Activated CD4-positive, alpha-beta T cell treated with anti-CD3 and anti-CD28 coated beads, Interleukin-2, amount 10 ng/mL, durations not matched to agents 7 days and 5 days (primary cell): ENCODE measurements around the gene ZRANB3. TPM values are rescaled to one million over a fixed set of nuclear protein-coding genes. Genes with fewer than 3 reads are reported as not detected.
"Not testable (repeated sequence)": the region's sequence is repeated elsewhere in the genome, so short reads cannot be mapped to it uniquely, and the experiment has no call there.

Source experiments
- CTCF ChIA-PET: fragments of 350-600 bp; sonication (Branson Sonifier 250); formaldehyde crosslinking; loops from one replicate; lab custom pipeline; 2021; ENCODE audit warnings: antibody characterized with exemption; lab: Charles Lee
- POLR2A ChIA-PET: fragments of 350-600 bp; sonication (Branson Sonifier 250); formaldehyde crosslinking; loops from one replicate; lab custom pipeline; 2021; ENCODE audit warnings: antibody characterized with exemption; lab: Charles Lee
- DNase-seq: peaks from one replicate; pipeline ENCODE4 v3.0.0-alpha.2; 2020
- H3K27ac Mint-ChIP-seq: one replicate; pipeline ENCODE4 v1.8.0; 2021; ENCODE audit warnings: mild to moderate bottlenecking, moderate library complexity, mixed read lengths
- H3K27me3 Mint-ChIP-seq: one replicate; pipeline ENCODE4 v1.8.0; 2021; ENCODE audit warnings: mixed read lengths
- H3K36me3 Mint-ChIP-seq: one replicate; pipeline ENCODE4 v1.8.0; 2021; ENCODE audit warnings: low read depth, mixed read lengths
- H3K4me1 Mint-ChIP-seq: one replicate; pipeline ENCODE4 v1.8.0; 2021; ENCODE audit warnings: mixed read lengths
- H3K4me3 Mint-ChIP-seq: one replicate; pipeline ENCODE4 v1.8.0; 2021; ENCODE audit warnings: mild to moderate bottlenecking, moderate library complexity, mixed read lengths
- H3K9me3 Mint-ChIP-seq: one replicate; pipeline ENCODE4 v1.8.0; 2021; ENCODE audit warnings: mixed read lengths
- total RNA-seq, 2 experiments: library from RNA; stranded (reverse); gene quantifications; one replicate each; pipeline ENCODE4 v1.2.3, GENCODE V29; 2021

Gene ZRANB3
- total RNA-seq, 2 experiments from 2014 or later, result 6.5 to 7.4 TPM

- Mint-ChIP-seq H3K27me3 (no peaks in the 10 kb centered on the region), H3K27ac (no peak overlapping the region), H3K9me3 (peaks cover 7% of the 10 kb centered on the region), H3K36me3 (no peaks in the 10 kb centered on the region), H3K4me3 (no peak overlapping the region), H3K4me1 (no peaks in the 10 kb centered on the region)
- ChIA-PET CTCF (interaction anchor here (0.6 kb wide), 1 partner anchor 12 kb away, joined by 3 read pairs; no protein-coding TSS in a partner anchor), POLR2A (no interaction called here)
- no peak for DNase-seq
Measured at GRCh38 chr2:135386993-135387392, 144.0 kb downstream of the ZRANB3 start.

GRCh38 chr2:135378591-135378990, 152.4 kb downstream of the ZRANB3 start:
- H3K27ac Mint-ChIP-seq, result no peak overlapping the region
- CTCF ChIA-PET, result no interaction called here

GRCh38 chr2:135373702-135374101, 157.3 kb downstream of the ZRANB3 start:
- H3K27me3 Mint-ChIP-seq, result no peaks in the 10 kb centered on the region
- ChIA-PET POLR2A (no interaction called here), CTCF (interaction anchor here (1.8 kb wide), 1 partner anchor 15 kb away, joined by 5 read pairs; no protein-coding TSS in a partner anchor)
- H3K4me1 Mint-ChIP-seq, result no peaks in the 10 kb centered on the region
- no peak overlapping the region for H3K4me3 Mint-ChIP-seq
- no peak for DNase-seq
- H3K36me3 Mint-ChIP-seq, result no peaks in the 10 kb centered on the region
- H3K27ac Mint-ChIP-seq, result no peak overlapping the region
- H3K9me3 Mint-ChIP-seq, result peaks cover 11% of the 10 kb centered on the region

More at GRCh38 chr2:135378591-135378990, 152.4 kb downstream of the ZRANB3 start:
- Mint-ChIP-seq H3K9me3 (peaks cover 21% of the 10 kb centered on the region), H3K27me3 (no peaks in the 10 kb centered on the region), H3K4me1 (no peaks in the 10 kb centered on the region), H3K4me3 (no peak overlapping the region), H3K36me3 (peaks cover 3% of the 10 kb centered on the region)
- POLR2A ChIA-PET, result no interaction called here
- no peak for DNase-seq

GRCh38 chr2:135349941-135350340, 181.1 kb downstream of the ZRANB3 start:
- Mint-ChIP-seq H3K27me3 (no peaks in the 10 kb centered on the region), H3K36me3 (peaks cover 16% of the 10 kb centered on the region), H3K4me1 (no peaks in the 10 kb centered on the region), H3K27ac (no peak overlapping the region), H3K9me3 (peaks cover 21% of the 10 kb centered on the region), H3K4me3 (no peak overlapping the region)
- CTCF ChIA-PET, result no interaction called here
- POLR2A ChIA-PET, result interaction anchor here (1.1 kb wide), 1 partner anchor 128 kb away, joined by 3 read pairs; no protein-coding TSS in a partner anchor
- no peak for DNase-seq

GRCh38 chr2:135348096-135348704, 182.8 kb downstream of the ZRANB3 start:
- H3K4me3 Mint-ChIP-seq, H3K27me3 Mint-ChIP-seq, DNase-seq, POLR2A ChIA-PET, H3K4me1 Mint-ChIP-seq, H3K27ac Mint-ChIP-seq: not testable (repeated sequence)
- CTCF ChIA-PET, result interaction anchor here (1.1 kb wide), 1 partner anchor 22 kb away, joined by 3 read pairs; no protein-coding TSS in a partner anchor
- Mint-ChIP-seq H3K36me3 (peaks cover 16% of the 10 kb centered on the region), H3K9me3 (peaks cover 21% of the 10 kb centered on the region)

GRCh38 chr2:135337071-135337470, 193.9 kb downstream of the ZRANB3 start:
- Mint-ChIP-seq H3K4me1 (no peaks in the 10 kb centered on the region), H3K4me3 (no peak overlapping the region), H3K27me3 (no peaks in the 10 kb centered on the region), H3K9me3 (peaks cover 11% of the 10 kb centered on the region), H3K27ac (no peak overlapping the region), H3K36me3 (no peaks in the 10 kb centered on the region)
- ChIA-PET CTCF (no interaction called here), POLR2A (no interaction called here)
- no peak for DNase-seq

- no peak for DNase-seq
- Mint-ChIP-seq H3K27me3 (no peaks in the 10 kb centered on the region), H3K36me3 (no peaks in the 10 kb centered on the region), H3K9me3 (peaks cover 7% of the 10 kb centered on the region), H3K27ac (no peak overlapping the region), H3K4me1 (no peaks in the 10 kb centered on the region), H3K4me3 (no peak overlapping the region)
- CTCF ChIA-PET, result no interaction called here
- POLR2A ChIA-PET, result no interaction called here
Measured at GRCh38 chr2:135335256-135335655, 195.8 kb downstream of the ZRANB3 start.

- no peak overlapping the region for H3K27ac Mint-ChIP-seq
- POLR2A ChIA-PET, result no interaction called here
- no peak for DNase-seq
- peaks cover 6% of the 10 kb centered on the region for H3K9me3 Mint-ChIP-seq
- no peaks in the 10 kb centered on the region for H3K4me1 Mint-ChIP-seq
- CTCF ChIA-PET, result interaction anchor here (1.1 kb wide), 1 partner anchor 21 kb away, joined by 3 read pairs; no protein-coding TSS in a partner anchor
- no peaks in the 10 kb centered on the region for H3K27me3 Mint-ChIP-seq
- no peak overlapping the region for H3K4me3 Mint-ChIP-seq
- H3K36me3 Mint-ChIP-seq, result no peaks in the 10 kb centered on the region
Measured at GRCh38 chr2:135327146-135327545, 203.9 kb downstream of the ZRANB3 start.

GRCh38 chr2:135320465-135321355, 210.3 kb downstream of the ZRANB3 start:
- Mint-ChIP-seq H3K36me3 (no peaks in the 10 kb centered on the region), H3K4me1 (no peaks in the 10 kb centered on the region), H3K27me3 (no peaks in the 10 kb centered on the region), H3K4me3 (no peak overlapping the region), H3K9me3 (peaks cover 6% of the 10 kb centered on the region), H3K27ac (no peak overlapping the region)
- ChIA-PET POLR2A (no interaction called here), CTCF (no interaction called here)
- no peak for DNase-seq

- Mint-ChIP-seq H3K4me3 (no peak overlapping the region), H3K36me3 (no peaks in the 10 kb centered on the region), H3K9me3 (peaks cover 2% of the 10 kb centered on the region), H3K4me1 (no peaks in the 10 kb centered on the region), H3K27ac (no peak overlapping the region), H3K27me3 (no peaks in the 10 kb centered on the region)
- ChIA-PET CTCF (no interaction called here), POLR2A (no interaction called here)
- DNase-seq, result no peak
Measured at GRCh38 chr2:135318808-135319207, 212.2 kb downstream of the ZRANB3 start.

GRCh38 chr2:135317375-135317774, 213.6 kb downstream of the ZRANB3 start:
- ChIA-PET POLR2A (no interaction called here), CTCF (no interaction called here)
- H3K9me3 Mint-ChIP-seq, result no peaks in the 10 kb centered on the region
- H3K36me3 Mint-ChIP-seq, result no peaks in the 10 kb centered on the region
- no peak overlapping the region for H3K4me3 Mint-ChIP-seq
- no peaks in the 10 kb centered on the region for H3K27me3 Mint-ChIP-seq
- no peak overlapping the region for H3K27ac Mint-ChIP-seq
- no peaks in the 10 kb centered on the region for H3K4me1 Mint-ChIP-seq
- DNase-seq, result no peak

- no peak overlapping the region for H3K4me3 Mint-ChIP-seq
- H3K4me1 Mint-ChIP-seq, result peaks cover 1% of the 10 kb centered on the region
- peaks cover 5% of the 10 kb centered on the region for H3K36me3 Mint-ChIP-seq
- peaks cover 11% of the 10 kb centered on the region for H3K9me3 Mint-ChIP-seq
- H3K27me3 Mint-ChIP-seq, result no peaks in the 10 kb centered on the region
- H3K27ac Mint-ChIP-seq, result no peak overlapping the region
- no peak for DNase-seq
- ChIA-PET POLR2A (no interaction called here), CTCF (no interaction called here)
Measured at GRCh38 chr2:135311962-135312361, 219.1 kb downstream of the ZRANB3 start.

- DNase-seq, result no peak
- Mint-ChIP-seq H3K4me1 (peaks cover 1% of the 10 kb centered on the region), H3K36me3 (peaks cover 5% of the 10 kb centered on the region), H3K27ac (no peak overlapping the region), H3K9me3 (peaks cover 11% of the 10 kb centered on the region), H3K4me3 (no peak overlapping the region), H3K27me3 (no peaks in the 10 kb centered on the region)
- ChIA-PET POLR2A (no interaction called here), CTCF (no interaction called here)
Measured at GRCh38 chr2:135311268-135311667, 219.8 kb downstream of the ZRANB3 start.
